C1 segment of cervical spinal cord (tissue), 14 donors: ENCODE results near the gene C5orf24.
"Not testable (repeated sequence)": the region's sequence is repeated elsewhere in the genome, so short reads cannot be mapped to it uniquely, and the experiment has no call there.

Experiments used
- DNase-seq, 14 donors: peaks; one replicate each; lab custom pipeline; 2025; lab: John Stamatoyannopoulos, UW

The C5orf24 gene

DNA sequence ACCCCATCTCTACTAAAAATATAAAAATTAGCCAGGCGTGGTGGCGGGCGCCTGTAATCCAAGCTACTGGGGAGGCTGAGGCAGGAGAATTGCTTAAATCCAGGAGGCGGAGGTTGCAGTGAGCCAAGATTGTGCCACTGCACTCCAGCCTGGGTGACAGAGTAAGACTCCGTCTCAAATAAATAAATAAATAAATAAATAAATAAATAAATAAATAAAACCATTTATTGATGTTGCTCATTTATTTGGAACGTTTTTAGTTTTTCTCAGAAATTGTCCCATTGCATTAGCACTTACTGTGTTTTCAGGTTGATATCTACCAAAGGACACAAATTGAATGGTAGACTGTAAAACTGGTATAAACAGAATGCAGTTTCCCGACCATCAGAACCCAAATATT, 10.7 kb downstream of the C5orf24 start:
- DNase-seq: not testable (repeated sequence)

DNA sequence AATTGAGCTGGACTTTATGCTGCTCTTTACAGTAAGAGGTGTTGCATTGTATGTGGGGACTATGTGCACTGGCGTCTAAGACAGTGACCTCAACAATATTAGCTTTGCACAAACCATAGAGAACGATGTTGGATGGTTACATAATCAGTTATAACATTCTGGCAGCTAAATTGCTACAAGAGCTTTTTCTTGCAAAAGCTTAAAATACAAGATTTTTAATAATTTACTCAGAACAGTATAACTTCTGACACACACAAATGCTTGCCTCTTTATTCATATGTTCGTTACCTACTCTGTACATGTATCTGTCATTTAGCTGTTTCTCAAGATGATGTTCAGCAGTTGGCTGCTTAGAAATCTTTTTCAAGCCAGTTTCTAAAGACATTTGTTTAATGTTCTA, 11.6 kb downstream of the C5orf24 start:
- DNase-seq: peak in 1 of 14 donors; percentile 25

DNA sequence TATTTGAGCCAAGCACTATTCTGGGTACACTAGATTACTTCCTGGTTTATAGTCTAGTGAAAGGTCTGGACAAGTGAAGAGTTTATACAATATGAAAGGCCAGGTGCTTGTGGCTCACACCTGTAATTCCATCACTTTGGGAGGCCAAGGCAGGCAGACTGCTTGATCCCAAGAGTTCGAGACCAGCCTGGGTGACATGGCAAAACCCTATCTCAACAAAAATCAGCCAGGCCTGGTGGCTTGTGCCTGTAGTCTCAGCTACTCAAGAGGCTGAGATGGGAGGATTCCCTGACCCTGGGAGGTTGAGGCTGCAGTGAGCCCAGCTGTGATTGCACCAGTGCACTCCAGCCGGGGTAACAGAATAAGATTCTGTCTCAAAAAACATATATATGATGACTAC, 18.9 kb downstream of the C5orf24 start:
- no peak for DNase-seq

DNA sequence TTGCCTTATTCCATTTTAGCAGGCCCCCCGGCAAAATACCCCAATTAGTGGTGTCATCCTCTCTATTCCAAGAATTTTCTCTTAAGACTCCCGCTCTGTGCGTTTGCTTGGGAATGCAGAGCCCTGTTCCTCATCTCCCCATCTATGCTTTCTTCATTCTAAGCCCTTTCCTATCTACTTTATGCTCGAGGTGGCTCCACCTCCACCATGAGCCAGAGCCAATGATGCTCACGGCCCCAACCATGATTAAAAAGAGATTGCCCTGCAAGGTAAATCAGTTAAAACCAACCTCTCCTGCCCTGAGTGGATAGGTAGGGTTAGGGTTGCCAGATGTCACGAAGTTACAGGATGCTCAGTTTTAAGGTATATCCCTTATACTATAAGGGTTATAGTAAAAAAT, 27.7 kb downstream of the C5orf24 start:
- no peak for DNase-seq

DNA sequence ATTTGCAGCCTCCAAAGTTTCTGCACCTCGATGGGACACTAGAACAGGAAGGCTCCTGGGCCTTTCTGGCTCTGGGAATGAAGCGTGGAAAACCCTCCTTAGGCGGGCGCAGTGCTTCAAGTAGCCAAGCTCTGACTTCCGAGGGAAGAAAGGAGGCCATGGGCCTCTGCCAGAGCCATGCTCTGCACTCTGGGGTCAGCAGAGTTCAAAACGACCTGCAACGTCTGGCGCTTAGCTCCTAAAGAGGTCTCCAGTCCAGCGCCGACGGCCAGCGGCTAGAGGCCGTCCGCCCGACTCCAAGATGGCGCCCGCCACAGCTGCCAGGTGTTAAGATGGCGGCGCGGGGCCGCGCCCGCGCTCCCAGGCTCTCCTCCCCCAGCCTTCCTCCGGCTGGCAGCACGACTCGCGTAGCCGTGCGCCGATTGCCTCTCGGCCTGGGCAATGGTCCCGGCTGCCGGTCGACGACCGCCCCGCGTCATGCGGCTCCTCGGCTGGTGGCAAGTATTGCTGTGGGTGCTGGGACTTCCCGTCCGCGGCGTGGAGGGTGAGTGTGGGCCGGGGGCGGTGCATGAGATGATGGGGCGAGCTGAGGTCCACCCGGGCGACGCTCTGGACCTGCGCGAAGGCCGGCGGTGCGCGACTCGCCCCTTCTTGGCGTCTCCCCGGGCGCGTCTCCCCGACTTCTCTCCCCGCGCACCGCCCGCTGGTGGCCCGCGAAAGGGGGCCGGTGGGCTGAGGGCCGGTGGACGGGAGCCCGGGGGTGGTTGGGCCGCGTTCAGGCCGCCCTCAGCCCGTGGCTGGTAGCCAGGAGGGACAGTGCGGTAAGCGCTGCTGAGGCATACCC, 28.4 kb downstream of the C5orf24 start, which contains the start of gene TXNDC15:
Gene TXNDC15, plus strand, starts transcription at position 385 of the 844 bp plus-strand sequence. Its CDS starts 57 bp downstream, at position 442.
- DNase-seq: peak; percentile 34 to 89 (median 83)

DNA sequence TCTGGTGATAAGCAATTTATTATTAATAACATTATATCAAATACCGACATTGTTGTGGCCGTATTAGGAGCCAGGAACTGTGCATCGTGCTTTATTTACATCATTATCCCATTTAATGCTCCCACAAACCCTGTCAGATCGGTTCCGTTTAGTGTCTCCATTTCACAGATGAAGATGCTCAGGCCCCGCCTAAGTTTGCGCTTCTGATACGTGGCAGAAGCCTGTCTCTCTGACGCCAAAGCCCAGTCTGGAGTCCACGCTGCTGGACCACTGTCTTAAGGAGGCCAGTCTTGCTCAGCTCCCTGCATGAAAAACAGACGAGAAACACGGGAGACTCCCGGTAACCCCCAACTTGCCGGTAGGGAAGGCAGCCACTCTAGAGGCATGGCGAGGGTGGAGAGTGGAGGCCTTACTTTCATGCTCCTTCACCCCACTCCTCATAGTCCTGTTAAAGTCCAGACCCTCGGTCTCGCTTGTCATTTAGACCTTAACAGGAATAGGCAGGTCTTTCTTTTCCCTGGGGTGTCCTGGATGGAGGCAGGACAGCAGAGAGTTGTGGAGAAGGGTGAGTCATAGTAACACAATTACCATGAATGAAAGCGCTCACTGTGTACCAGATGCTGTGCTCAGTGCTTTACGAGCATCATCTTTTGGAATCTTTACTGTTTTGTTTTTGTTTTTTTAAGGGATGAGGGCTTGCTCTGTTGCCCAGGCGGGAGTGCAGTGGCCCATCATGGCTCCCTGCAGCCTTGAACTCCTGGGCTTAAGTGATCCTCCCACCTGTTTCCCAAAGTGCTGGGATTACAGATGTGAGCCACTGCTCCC, 29.3 kb downstream of the C5orf24 start:
- peak; percentile 1 to 85 (median 68) for DNase-seq

DNA sequence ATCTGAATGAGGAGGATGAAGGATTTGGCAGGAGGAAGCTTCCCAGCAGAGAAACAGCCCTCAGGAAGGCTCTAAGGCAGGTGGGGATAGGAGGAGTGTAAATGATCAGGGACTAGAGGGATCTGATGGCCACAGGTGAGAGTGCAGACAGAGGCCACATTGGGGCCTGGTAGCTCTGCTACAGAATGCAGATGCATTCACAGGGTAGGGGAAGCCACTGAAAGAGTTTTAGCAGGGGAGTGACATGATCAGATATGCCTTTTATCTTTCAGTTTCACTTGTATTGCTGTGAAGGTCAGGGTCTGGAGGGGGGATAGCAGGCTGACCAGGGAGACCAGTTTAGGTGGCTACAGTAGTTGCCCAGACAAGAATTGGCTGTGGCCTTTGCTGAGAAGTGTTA, 31.4 kb downstream of the C5orf24 start:
- DNase-seq: no peak

DNA sequence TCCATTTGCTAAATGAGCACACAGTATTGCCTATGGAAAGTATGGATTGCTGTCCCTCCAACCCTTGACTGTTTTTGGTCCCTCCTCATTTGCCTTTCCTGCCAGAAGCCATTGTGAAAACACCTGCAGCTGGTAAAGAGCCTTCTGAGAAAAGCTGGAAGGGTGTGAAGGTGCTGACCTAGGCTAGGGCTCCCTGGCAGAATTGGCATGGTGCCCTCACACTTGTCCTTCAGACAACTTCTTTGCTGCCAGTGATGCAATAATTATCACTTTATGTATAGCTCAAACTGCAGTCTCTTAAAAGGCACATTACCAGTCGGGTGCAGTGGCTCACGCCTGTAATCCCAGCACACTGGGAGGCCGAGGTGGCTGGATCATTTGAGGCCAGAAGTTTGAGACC, 32.6 kb downstream of the C5orf24 start:
- no peak for DNase-seq

DNA sequence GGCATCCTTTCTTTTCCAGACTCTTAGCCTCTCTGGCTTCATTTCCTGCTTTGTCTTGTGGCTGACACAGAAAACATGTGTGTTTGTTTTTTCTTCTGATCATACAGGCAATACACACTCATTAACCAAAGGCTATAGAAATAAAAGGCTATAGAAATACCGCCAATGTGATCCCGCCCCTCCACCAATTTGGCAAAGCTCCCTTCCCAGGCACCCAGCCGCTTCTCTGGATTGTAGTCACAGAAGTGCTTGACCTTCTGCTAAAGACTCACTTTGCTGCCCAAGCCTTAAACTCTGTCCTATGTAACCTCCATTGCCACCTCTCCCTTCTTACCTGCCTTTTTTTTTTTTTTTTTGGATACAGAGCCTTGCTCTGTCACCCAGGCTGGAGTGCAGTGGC, 33.7 kb downstream of the C5orf24 start:
- DNase-seq: no peak

DNA sequence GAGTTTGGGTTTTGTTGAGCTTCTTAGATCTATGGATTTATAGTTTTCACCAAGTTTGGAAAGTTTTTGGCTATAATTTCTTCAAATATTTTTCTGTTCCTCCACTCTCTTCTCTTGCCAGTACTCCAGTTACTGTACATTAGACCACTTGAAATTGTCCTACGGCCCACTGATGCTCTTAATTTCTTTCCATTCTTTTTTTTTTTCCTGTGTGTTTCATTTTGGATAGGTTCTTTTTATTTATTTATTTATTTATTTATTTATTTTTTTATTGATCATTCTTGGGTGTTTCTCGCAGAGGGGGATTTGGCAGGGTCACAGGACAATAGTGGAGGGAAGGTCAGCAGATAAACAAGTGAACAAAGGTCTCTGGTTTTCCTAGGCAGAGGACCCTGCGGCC, 35.2 kb downstream of the C5orf24 start:
- DNase-seq: not testable (repeated sequence)

DNA sequence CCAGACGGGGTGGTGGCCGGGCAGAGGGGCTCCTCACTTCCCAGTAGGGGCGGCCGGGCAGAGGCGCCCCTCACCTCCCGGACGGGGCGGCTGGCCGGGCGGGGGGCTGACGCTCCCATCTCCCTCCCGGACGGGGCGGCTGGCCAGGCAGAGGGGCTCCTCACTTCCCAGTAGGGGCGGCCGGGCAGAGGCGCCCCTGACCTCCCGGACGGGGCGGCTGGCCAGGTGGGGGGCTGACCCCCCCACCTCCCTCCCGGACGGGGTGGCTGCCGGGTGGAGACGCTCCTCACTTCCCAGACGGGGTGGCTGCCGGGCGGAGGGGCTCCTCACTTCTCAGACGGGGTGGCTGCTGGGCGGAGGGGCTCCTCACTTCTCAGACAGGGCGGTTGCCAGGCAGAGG, 35.9 kb downstream of the C5orf24 start:
- DNase-seq: not testable (repeated sequence)

DNA sequence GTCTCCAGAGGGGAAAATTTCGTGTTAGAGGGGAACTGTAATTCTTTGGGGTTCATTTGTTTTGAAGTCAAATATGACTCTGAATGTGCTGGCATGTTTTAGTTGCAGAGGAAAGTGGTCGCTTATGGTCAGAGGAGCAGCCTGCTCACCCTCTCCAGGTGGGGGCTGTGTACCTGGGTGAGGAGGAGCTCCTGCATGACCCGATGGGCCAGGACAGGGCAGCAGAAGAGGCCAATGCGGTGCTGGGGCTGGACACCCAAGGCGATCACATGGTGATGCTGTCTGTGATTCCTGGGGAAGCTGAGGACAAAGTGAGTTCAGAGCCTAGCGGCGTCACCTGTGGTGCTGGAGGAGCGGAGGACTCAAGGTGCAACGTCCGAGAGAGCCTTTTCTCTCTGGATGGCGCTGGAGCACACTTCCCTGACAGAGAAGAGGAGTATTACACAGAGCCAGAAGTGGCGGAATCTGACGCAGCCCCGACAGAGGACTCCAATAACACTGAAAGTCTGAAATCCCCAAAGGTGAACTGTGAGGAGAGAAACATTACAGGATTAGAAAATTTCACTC, 41.9 kb downstream of the C5orf24 start:
- no peak for DNase-seq

DNA sequence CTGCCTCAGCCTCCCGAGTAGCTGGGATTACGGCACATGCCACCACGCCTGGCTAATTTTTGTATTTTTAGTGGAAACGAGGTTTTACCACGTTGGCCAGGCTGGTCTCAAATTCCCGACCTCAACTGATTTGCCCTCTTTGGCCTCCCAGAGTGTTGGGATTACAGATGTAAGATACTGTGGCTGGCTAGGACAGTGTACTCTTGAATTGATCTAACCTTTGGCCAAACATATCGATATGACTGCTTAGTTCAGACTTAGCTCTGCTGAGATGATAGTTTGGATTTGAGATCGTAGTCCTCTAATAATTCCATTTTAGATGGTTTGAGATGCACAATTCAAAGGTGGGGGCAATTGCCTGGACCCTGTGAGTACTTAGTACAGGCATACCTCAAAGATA, 43.6 kb downstream of the C5orf24 start:
- no peak for DNase-seq

DNA sequence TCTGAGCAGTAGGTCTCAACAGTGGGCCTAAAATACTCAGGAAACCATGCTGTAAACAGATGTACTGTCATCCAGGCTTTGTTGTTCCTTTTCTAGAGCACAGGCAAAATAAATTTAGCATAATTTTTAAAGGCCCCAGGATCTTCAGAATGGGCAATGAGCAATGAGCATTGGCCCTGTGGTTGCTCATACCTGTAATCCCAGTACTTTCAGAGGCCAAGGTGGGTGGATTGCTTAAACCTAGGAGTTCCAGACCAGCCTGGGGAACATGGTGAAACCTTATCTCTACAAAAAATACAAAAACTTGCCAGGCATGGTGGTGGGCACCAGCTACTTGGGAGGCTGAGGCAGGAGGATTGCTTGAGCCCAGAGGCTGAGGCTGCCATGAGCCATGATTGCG, 45.7 kb downstream of the C5orf24 start:
- no peak for DNase-seq

DNA sequence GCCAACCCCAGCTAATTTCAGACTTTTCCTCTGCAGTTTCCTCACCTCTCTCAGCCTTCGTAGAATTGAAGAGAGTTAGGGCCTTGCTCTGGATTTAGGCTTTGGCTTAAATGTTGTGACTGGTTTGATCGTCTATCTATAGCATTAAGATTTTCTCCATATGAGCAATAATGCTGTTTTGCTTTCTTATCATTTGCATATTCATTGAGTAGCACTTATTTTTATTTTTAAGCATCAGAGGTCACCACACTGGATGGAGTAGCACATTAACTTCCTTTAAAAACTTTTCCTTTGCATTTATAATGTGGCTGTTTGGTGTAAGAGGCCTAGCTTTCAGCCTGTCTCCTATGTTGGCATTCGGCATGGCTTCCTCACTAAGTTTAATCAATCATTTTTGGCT, 46.5 kb downstream of the C5orf24 start:
- no peak for DNase-seq

DNA sequence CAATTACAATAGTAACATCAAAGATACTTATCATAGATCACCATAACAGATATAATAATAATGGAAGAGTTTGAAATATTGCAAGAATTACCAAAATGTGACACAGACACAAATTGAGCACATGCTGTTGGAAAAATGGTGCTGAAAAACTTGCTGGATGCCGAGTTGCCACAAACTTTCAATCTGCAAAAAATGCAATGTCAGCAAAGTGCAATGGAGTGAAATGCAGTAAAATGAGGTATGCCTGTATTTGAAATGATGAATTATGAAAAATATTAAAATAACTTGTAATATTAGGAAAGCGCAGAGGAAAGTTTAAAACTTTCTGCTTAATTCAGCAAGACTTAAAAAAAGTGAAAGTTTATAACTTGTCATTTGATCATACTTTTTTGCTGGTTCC, 47.2 kb downstream of the C5orf24 start:
- no peak for DNase-seq

DNA sequence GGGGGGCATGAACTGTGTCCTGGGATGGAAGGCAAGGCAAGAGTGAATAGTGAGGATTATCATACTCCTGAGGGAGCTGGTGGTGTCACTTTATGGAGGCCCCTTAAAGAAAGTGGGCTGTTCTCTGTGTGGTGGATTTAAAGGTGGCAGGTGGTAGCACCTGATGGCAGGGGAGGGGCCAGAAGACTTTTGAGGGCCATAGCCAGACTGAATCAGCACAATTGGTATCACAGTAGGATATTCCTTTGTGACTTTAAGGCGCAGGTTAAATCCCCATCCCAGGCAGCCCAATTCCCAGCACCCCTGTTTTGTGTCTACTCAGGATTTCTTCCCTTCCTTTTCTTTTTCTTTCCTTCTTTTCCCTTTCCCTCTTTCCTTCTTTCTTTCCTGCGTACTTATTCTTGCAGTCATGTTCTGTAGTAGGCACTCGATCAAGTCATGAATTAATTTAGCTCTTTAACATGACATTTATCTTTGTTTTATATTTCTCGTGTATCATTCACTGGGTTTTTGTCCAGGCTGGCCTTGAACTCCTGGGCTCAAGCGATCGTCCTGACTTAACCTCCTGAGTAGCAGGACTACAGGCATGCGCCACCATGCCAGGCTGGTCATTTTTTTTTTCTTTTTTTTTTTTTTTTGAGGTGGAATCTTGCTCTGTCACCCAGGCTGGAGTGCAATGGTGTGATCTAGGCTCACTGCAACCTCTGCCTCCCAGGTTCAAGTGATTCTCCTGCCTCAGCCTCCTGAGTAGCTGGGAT, 48.2 kb downstream of the C5orf24 start:
- no peak for DNase-seq

DNA sequence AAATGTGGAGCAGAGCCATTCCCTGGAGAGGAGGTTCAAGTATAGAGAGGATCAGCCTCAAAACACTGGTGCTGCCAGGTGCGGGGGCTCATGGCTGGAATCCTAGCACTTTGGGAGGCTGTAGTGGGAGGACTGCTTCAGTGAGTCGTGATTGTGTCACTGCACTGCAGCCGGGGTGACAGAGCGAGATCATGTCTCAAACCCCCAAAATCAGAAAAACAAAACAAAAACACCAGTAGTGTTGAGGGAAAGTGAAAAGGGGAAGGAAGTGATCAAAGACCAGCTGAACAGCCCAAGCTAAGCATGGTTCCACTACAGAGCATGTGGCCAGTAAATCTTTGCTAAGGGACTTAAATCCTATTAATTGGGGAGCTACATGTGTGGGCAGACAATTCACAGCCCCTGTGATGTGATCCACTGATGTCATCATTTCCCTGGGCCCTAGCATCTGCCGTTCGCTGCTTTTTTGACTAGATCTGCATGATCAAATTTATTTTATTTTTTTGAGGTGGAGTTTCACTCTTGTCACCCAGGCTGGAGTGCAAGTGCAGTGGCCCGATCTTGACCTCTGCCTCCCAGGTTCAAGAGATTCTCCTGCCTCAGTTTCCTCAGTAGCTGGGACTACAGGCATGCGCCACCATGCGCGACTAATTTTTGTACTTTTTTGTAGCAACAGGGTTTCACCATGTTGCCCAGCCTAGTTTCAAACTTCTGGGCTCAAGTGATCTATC, 56.5 kb downstream of the C5orf24 start:
- DNase-seq: peak in 1 of 14 donors; percentile 3

DNA sequence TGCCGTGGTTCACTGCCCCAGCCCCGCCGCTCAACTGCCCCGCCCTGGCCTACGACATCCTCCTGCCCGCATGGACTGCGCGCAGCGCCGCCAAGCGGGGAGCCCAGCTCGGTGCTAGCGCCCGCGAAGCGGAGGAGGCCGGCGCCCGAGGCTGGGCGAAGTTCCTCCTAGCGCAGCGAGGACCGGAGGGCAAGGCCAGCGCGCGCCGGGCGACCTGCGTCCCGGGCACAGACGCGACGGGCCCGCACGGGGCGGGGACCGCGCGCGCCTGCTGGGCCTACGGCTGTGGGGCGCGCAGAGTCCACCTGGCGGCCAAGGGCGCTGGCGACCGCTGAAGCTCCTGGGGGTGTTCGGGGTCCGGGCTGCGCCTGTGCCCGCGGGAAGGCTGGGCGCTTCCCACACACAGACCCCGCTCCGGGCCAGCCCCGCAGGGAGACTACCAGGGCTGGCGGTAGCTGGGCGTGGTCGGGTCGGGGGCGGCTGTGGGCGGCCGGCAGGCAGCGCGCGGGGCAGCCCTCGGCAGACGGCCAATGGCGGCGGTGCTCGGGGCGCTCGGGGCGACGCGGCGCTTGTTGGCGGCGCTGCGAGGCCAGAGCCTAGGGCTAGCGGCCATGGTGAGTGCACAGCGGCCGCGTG, 59.0 kb downstream of the C5orf24 start, which contains the start of gene PCBD2:
Gene PCBD2, plus strand, starts transcription at position 522 of the 636 bp plus-strand sequence. Its CDS starts 9 bp downstream, at position 531.
- DNase-seq: peak in 13 of 14 donors; percentile 60 to 90 (median 81)
